Inferior parietal cortex (tissue), 1 donor: ENCODE data around the gene PTP4A2.
"Not testable (repeated sequence)": the region's sequence is repeated elsewhere in the genome, so short reads cannot be mapped to it uniquely, and the experiment has no call there.

Source experiments
- DNase-seq: peaks from one replicate; pipeline ENCODE4 v3.0.0-alpha.2; 2016; ENCODE audit errors: extremely low spot score

The PTP4A2 gene

GRCh38 chr1:31949862-31950261 is 11.7 kb upstream of the PTP4A2 start:
- no peak for DNase-seq

GRCh38 chr1:31945677-31946076 is 7.5 kb upstream of the PTP4A2 start:
- not testable (repeated sequence) for DNase-seq

GRCh38 chr1:31944205-31945089 is 6.3 kb upstream of the PTP4A2 start:
- peak; percentile 50 for DNase-seq

GRCh38 chr1:31943546-31944184 is 5.5 kb upstream of the PTP4A2 start:
- no peak for DNase-seq

- DNase-seq, result not testable (repeated sequence)
Measured at GRCh38 chr1:31942061-31942460, 3.9 kb upstream of the PTP4A2 start.

- DNase-seq, result no peak
Measured at GRCh38 chr1:31939484-31940329, 1.5 kb upstream of the PTP4A2 start.

GRCh38 chr1:31937300-31938183 is 626 bp downstream of the PTP4A2 start:
- DNase-seq, result no peak

GRCh38 chr1:31936981-31937299 is 1.2 kb downstream of the PTP4A2 start:
- DNase-seq, result no peak

- DNase-seq, result no peak
Measured at GRCh38 chr1:31936278-31936980, 1.7 kb downstream of the PTP4A2 start.

GRCh38 chr1:31934706-31935629 is 3.2 kb downstream of the PTP4A2 start:
- DNase-seq, result no peak

GRCh38 chr1:31932491-31933316 is 5.5 kb downstream of the PTP4A2 start:
- DNase-seq, result no peak

GRCh38 chr1:31931593-31932225 is 6.5 kb downstream of the PTP4A2 start:
- no peak for DNase-seq

- no peak for DNase-seq
Measured at GRCh38 chr1:31930836-31931592, 7.2 kb downstream of the PTP4A2 start.

- no peak for DNase-seq
Measured at GRCh38 chr1:31927661-31927980, 10.5 kb downstream of the PTP4A2 start.

GRCh38 chr1:31926853-31927660 is 11.1 kb downstream of the PTP4A2 start:
- DNase-seq, result no peak

- DNase-seq, result no peak
Measured at GRCh38 chr1:31926252-31926651, 11.9 kb downstream of the PTP4A2 start.

GRCh38 chr1:31925824-31926223 is 12.3 kb downstream of the PTP4A2 start:
- DNase-seq, result not testable (repeated sequence)
